GM23338 (cell line): ENCODE measurements around the gene FRMPD1. TPM values are rescaled to one million over a fixed set of nuclear protein-coding genes. Genes with fewer than 3 reads are reported as not detected.

ENCODE experiments used
- ATAC-seq: fragments of 200-7000 bp; cut with Tn5 transposase; 3 replicates; pipeline ENCODE4 v1.9.1; 2020
- DNase-seq: peaks from one replicate; pipeline ENCODE4 v3.0.0-alpha.2; 2015; ENCODE audit warnings: low spot score
- H2AFZ ChIP-seq: fragments of 200-600 bp; sonication (generic); 2 replicates; pipeline ENCODE4 v1.8.0; 2016; ENCODE audit warnings: antibody characterized with exemption, mild to moderate bottlenecking, moderate library complexity
- H3F3A ChIP-seq: fragments of 200-600 bp; sonication (generic); replicated peaks from 2 replicates; pipeline ENCODE4 v1.8.0; 2017; ENCODE audit warnings: antibody characterized with exemption, mixed run types, low read depth
- H3K27ac ChIP-seq: fragments of 200-600 bp; sonication (generic); 2 replicates; pipeline ENCODE4 v1.6.1; 2016; ENCODE audit warnings: low read depth
- H3K27me3 ChIP-seq: fragments of 200-600 bp; sonication (generic); 2 replicates; pipeline ENCODE4 v1.8.0; 2016; ENCODE audit warnings: mild to moderate bottlenecking, mixed run types, moderate library complexity; ENCODE audit not compliant: insufficient read depth
- H3K36me3 ChIP-seq: fragments of 200-600 bp; sonication (generic); 2 replicates; pipeline ENCODE4 v1.8.0; 2016; ENCODE audit warnings: mild to moderate bottlenecking; ENCODE audit not compliant: insufficient read depth
- H3K4me1 ChIP-seq: fragments of 200-600 bp; sonication (generic); 2 replicates; pipeline ENCODE4 v1.8.0; 2016; ENCODE audit warnings: mild to moderate bottlenecking, moderate library complexity; ENCODE audit not compliant: insufficient read depth
- H3K4me2 ChIP-seq: fragments of 200-600 bp; sonication (generic); 2 replicates; pipeline ENCODE4 v1.7.1; 2017; ENCODE audit warnings: mixed run types
- H3K4me3 ChIP-seq: fragments of 200-600 bp; sonication (generic); 2 replicates; pipeline ENCODE4 v1.6.1; 2016; ENCODE audit warnings: mixed run types
- H3K79me2 ChIP-seq: fragments of 200-600 bp; sonication (generic); replicated peaks from 2 replicates; pipeline ENCODE4 v1.8.0; 2017; ENCODE audit warnings: mild to moderate bottlenecking; ENCODE audit not compliant: insufficient read depth
- H3K9me2 ChIP-seq: fragments of 200-600 bp; sonication (generic); 2 replicates; pipeline ENCODE4 v1.8.0; 2017; ENCODE audit not compliant: insufficient read depth
- H4K20me1 ChIP-seq: fragments of 200-600 bp; sonication (generic); replicated peaks from 2 replicates; pipeline ENCODE4 v1.8.0; 2017; ENCODE audit warnings: mild to moderate bottlenecking; ENCODE audit not compliant: insufficient read depth
- H3K27ac Mint-ChIP-seq: 2 replicates; pipeline ENCODE4 v1.8.0; 2020; ENCODE audit warnings: inconsistent platforms, mild to moderate bottlenecking, moderate library complexity, mixed read lengths
- H3K27me3 Mint-ChIP-seq: 3 replicates; pipeline ENCODE4 v1.8.0; 2022; ENCODE audit warnings: low read depth, mild to moderate bottlenecking, moderate library complexity, mixed read lengths, inconsistent platforms; ENCODE audit not compliant: insufficient read depth, poor library complexity
- H3K36me3 Mint-ChIP-seq: 3 replicates; pipeline ENCODE4 v1.8.0; 2021; ENCODE audit warnings: low read depth, mild to moderate bottlenecking, inconsistent platforms, moderate library complexity, mixed read lengths
- H3K4me1 Mint-ChIP-seq: 3 replicates; pipeline ENCODE4 v1.8.0; 2020; ENCODE audit warnings: mild to moderate bottlenecking, inconsistent platforms, mixed read lengths
- H3K4me3 Mint-ChIP-seq: 3 replicates; pipeline ENCODE4 v1.8.0; 2021; ENCODE audit warnings: moderate library complexity, mild to moderate bottlenecking, inconsistent platforms, mixed read lengths
- H3K9me3 Mint-ChIP-seq: 3 replicates; pipeline ENCODE4 v1.8.0; 2020; ENCODE audit warnings: moderate library complexity, mild to moderate bottlenecking, inconsistent platforms, mixed read lengths
- EZH2 ChIP-seq: fragments of 200-600 bp; sonication (generic); IDR thresholded peaks from one replicate; pipeline ENCODE4 v1.8.0; 2017; ENCODE audit warnings: antibody characterized with exemption, mild to moderate bottlenecking, low read depth; ENCODE audit not compliant: unreplicated experiment
- EZH2phosphoT487 ChIP-seq: fragments of 200-600 bp; sonication (generic); IDR thresholded peaks from one replicate; pipeline ENCODE4 v1.8.1; 2018; ENCODE audit warnings: antibody characterized with exemption; ENCODE audit not compliant: unreplicated experiment
- JUNB ChIP-seq: IDR thresholded peaks from one replicate; pipeline ENCODE4 v1.6.1; 2016; ENCODE audit warnings: antibody characterized with exemption; ENCODE audit not compliant: unreplicated experiment
- NANOG ChIP-seq: IDR thresholded peaks from 2 replicates; pipeline ENCODE4 v1.6.1; 2016; ENCODE audit warnings: antibody characterized with exemption, borderline replicate concordance
- STAT1 ChIP-seq: IDR thresholded peaks from one replicate; pipeline ENCODE4 v1.6.1; 2016; ENCODE audit warnings: antibody characterized with exemption; ENCODE audit not compliant: unreplicated experiment
- ZNF331 ChIP-seq: fragments of 250-450 bp; sonication (Bioruptor Pico); IDR thresholded peaks from 2 replicates; pipeline ENCODE4 v1.5.0; 2020; ENCODE audit warnings: low read depth, mild to moderate bottlenecking, moderate library complexity
- polyA plus RNA-seq: library from polyadenylated mRNA; unstranded; fragments of >200 nt; fragmentation: Nextera tagmentation; extraction: Ambion mirVana; gene quantifications from 2 replicates; pipeline ENCODE4 v1.2.1, GENCODE V29; 2016
- total RNA-seq: library from RNA; depleted of rRNA; stranded (reverse); fragments of >200 nt; shearing (Covaris generic); gene quantifications from 2 replicates; pipeline ENCODE4 v1.2.3, GENCODE V29; 2014
- TF ChIP-seq, protein P1 (sequence below): fragments of 250-450 bp; sonication (Bioruptor Pico); IDR thresholded peaks from 2 replicates; pipeline ENCODE4 v1.5.0; 2020; ENCODE audit warnings: mild to moderate bottlenecking, moderate library complexity

The FRMPD1 gene
- total and polyA plus RNA-seq, 2 experiments from 2014 or later: 0.23 to 0.63 TPM

DNA sequence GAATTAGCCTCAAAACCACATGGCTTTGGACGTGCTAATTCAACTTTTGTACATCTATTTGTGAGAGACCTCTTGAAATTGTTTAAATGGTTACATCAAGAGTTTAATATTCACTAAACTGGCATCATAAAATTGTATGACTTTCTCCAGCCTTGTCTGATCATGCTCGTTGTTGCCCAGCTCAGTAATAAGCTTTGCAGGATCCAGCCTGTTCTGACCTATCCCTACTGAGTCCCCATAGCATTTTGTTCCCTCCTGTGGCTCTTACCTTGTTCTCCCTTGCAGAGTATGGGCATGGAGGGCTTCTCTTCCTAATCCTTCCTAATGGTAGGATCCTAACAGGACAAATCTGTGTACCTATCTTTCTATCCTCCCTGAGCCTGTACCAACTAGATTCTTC is 127.8 kb downstream of the FRMPD1 start:
- peaks cover 69% of the 10 kb centered on the region for H3K36me3 Mint-ChIP-seq
- Histone ChIP-seq H3K27me3 (no peaks in the 10 kb centered on the region), H3K9me2 (no peaks in the 10 kb centered on the region), H3K4me1 (0 out of 2 replicates have a peak, but pooled peaks cover under 1% of the 10 kb centered on the region), H4K20me1 (peaks cover 35% of the 10 kb centered on the region), H3F3A (no peaks in the 10 kb centered on the region), H3K79me2 (peaks cover 24% of the 10 kb centered on the region), H3K4me3 (no peak overlapping the region), H2AFZ (no peak overlapping the region), H3K27ac (no peak overlapping the region), H3K36me3 (peaks cover 52% of the 10 kb centered on the region), H3K4me2 (no peak overlapping the region)
- ATAC-seq (no peak), DNase-seq (no peak)
- TF ChIP-seq NANOG: no peak
- TF ChIP-seq ZNF331 (CRISPR knock-in tag): no peak
- TF ChIP-seq, protein P1, sequence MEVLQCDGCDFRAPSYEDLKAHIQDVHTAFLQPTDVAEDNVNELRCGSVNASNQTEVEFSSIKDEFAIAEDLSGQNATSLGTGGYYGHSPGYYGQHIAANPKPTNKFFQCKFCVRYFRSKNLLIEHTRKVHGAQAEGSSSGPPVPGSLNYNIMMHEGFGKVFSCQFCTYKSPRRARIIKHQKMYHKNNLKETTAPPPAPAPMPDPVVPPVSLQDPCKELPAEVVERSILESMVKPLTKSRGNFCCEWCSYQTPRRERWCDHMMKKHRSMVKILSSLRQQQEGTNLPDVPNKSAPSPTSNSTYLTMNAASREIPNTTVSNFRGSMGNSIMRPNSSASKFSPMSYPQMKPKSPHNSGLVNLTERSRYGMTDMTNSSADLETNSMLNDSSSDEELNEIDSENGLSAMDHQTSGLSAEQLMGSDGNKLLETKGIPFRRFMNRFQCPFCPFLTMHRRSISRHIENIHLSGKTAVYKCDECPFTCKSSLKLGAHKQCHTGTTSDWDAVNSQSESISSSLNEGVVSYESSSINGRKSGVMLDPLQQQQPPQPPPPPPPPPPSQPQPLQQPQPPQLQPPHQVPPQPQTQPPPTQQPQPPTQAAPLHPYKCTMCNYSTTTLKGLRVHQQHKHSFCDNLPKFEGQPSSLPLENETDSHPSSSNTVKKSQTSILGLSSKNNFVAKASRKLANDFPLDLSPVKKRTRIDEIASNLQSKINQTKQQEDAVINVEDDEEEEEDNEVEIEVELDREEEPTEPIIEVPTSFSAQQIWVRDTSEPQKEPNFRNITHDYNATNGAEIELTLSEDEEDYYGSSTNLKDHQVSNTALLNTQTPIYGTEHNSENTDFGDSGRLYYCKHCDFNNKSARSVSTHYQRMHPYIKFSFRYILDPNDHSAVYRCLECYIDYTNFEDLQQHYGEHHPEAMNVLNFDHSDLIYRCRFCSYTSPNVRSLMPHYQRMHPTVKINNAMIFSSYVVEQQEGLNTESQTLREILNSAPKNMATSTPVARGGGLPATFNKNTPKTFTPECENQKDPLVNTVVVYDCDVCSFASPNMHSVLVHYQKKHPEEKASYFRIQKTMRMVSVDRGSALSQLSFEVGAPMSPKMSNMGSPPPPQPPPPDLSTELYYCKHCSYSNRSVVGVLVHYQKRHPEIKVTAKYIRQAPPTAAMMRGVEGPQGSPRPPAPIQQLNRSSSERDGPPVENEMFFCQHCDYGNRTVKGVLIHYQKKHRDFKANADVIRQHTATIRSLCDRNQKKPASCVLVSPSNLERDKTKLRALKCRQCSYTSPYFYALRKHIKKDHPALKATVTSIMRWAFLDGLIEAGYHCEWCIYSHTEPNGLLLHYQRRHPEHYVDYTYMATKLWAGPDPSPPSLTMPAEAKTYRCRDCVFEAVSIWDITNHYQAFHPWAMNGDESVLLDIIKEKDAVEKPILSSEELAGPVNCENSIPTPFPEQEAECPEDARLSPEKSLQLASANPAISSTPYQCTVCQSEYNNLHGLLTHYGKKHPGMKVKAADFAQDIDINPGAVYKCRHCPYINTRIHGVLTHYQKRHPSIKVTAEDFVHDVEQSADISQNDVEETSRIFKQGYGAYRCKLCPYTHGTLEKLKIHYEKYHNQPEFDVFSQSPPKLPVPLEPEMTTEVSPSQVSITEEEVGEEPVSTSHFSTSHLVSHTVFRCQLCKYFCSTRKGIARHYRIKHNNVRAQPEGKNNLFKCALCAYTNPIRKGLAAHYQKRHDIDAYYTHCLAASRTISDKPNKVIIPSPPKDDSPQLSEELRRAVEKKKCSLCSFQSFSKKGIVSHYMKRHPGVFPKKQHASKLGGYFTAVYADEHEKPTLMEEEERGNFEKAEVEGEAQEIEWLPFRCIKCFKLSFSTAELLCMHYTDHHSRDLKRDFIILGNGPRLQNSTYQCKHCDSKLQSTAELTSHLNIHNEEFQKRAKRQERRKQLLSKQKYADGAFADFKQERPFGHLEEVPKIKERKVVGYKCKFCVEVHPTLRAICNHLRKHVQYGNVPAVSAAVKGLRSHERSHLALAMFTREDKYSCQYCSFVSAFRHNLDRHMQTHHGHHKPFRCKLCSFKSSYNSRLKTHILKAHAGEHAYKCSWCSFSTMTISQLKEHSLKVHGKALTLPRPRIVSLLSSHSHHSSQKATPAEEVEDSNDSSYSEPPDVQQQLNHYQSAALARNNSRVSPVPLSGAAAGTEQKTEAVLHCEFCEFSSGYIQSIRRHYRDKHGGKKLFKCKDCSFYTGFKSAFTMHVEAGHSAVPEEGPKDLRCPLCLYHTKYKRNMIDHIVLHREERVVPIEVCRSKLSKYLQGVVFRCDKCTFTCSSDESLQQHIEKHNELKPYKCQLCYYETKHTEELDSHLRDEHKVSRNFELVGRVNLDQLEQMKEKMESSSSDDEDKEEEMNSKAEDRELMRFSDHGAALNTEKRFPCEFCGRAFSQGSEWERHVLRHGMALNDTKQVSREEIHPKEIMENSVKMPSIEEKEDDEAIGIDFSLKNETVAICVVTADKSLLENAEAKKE: no peak
- no peak for TF ChIP-seq JUNB
- no peak for TF ChIP-seq EZH2
- H3K27ac Mint-ChIP-seq: no peak overlapping the region
- H3K27me3 Mint-ChIP-seq: peaks cover 6% of the 10 kb centered on the region
- no peaks in the 10 kb centered on the region for H3K9me3 Mint-ChIP-seq
- peaks cover 6% of the 10 kb centered on the region for H3K4me1 Mint-ChIP-seq
- H3K4me3 Mint-ChIP-seq: no peak overlapping the region

DNA sequence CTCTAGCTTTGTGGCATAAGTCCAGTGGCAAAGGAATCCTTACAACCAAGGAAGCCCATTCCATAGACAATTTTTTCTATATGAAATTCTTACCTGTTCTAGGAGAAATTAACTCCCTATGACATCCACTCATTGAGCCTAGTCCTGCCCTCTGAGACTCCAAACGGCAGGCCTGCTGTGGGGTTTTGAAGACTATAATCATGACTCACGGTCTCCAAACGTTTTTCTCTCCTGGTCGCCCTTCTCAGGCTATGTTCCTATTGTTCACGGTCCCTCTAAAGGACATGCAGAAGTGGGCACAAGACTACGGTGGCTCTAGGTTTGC is 133.5 kb downstream of the FRMPD1 start:
- peak overlapping the region; percentile 96 for H2AFZ ChIP-seq
- H3K4me3 ChIP-seq: peak overlapping the region; percentile 99
- no peaks in the 10 kb centered on the region; the same call in 2 of the 3 replicates for H3K9me3 Mint-ChIP-seq
- peak overlapping the region; percentile 100 for H3K4me2 ChIP-seq
- H3K79me2 ChIP-seq: peaks cover 40% of the 10 kb centered on the region
- H3K27ac Mint-ChIP-seq: peak overlapping the region; percentile 95
- H3K27ac ChIP-seq: 0 out of 2 replicates have a peak overlapping the region, but pooled peaks have one; percentile 83
- H3F3A ChIP-seq: 0 out of 2 replicates have a peak, but pooled peaks cover 4% of the 10 kb centered on the region
- peaks cover 8% of the 10 kb centered on the region for H3K27me3 Mint-ChIP-seq
- DNase-seq (no peak), ATAC-seq (no peak)
- peaks cover 11% of the 10 kb centered on the region for H3K4me1 Mint-ChIP-seq
- H3K36me3 ChIP-seq: peaks cover 44% of the 10 kb centered on the region
- H3K4me3 Mint-ChIP-seq: peak overlapping the region; percentile 97
- H3K4me1 ChIP-seq: peaks cover 8% of the 10 kb centered on the region
- H3K27me3 ChIP-seq: 0 out of 2 replicates have a peak, but pooled peaks cover 4% of the 10 kb centered on the region
- H3K36me3 Mint-ChIP-seq: peaks cover 44% of the 10 kb centered on the region
- peaks cover 36% of the 10 kb centered on the region for H4K20me1 ChIP-seq
- no peaks in the 10 kb centered on the region for H3K9me2 ChIP-seq
- TF ChIP-seq STAT1 (no peak), JUNB (no peak), EZH2phosphoT487 (no peak), EZH2 (no peak)
- TF ChIP-seq, protein P1: no peak
